Natural killer cell (primary cell): ENCODE data around the gene MUC16. TPM values are rescaled to one million over a fixed set of nuclear protein-coding genes. Genes with fewer than 3 reads are reported as not detected.

ENCODE experiments used
- ATAC-seq, 3 donors: fragments of 150-1000 bp in 2 of 3; fragments of 200-7000 bp in 1 of 3; cut with Tn5 transposase; 1 replicate in 1 of 3; 2 replicates in 2 of 3; pipeline ENCODE4 v1.10.0; 2021; ENCODE audit warnings: mild to moderate bottlenecking in 2 of 3, moderate library complexity in 2 of 3
- DNase-seq, 2 donors: peaks; one replicate each; pipeline versions ENCODE4 v3.0.0 to v3.0.0-alpha.2; 2013 to 2021; ENCODE audit warnings: mixed read lengths in 1 of 2
- H3K27ac ChIP-seq: one replicate; pipeline ENCODE4 v1.5.1; 2013; ENCODE audit warnings: mild to moderate bottlenecking, low read length
- H3K27me3 ChIP-seq: one replicate; pipeline ENCODE4 v1.6.1; 2013; ENCODE audit warnings: low read length; ENCODE audit not compliant: control insufficient read depth, insufficient read depth
- H3K36me3 ChIP-seq: one replicate; pipeline ENCODE4 v1.6.1; 2013; ENCODE audit warnings: low read length; ENCODE audit not compliant: control insufficient read depth, insufficient read depth
- H3K4me1 ChIP-seq: one replicate; pipeline ENCODE4 v1.6.1; 2013; ENCODE audit warnings: low read length; ENCODE audit not compliant: control insufficient read depth, insufficient read depth
- H3K4me3 ChIP-seq: one replicate; pipeline ENCODE4 v1.5.1; 2013; ENCODE audit warnings: low read length
- H3K9me3 ChIP-seq: one replicate; pipeline ENCODE4 v1.6.1; 2013; ENCODE audit warnings: low read length; ENCODE audit not compliant: control insufficient read depth, insufficient read depth
- H3K27ac Mint-ChIP-seq, 2 donors: one replicate each; pipeline ENCODE4 v1.8.0; 2022; ENCODE audit warnings: mild to moderate bottlenecking in 2 of 2, mixed read lengths in 2 of 2, moderate library complexity in 1 of 2
- H3K27me3 Mint-ChIP-seq, 2 donors: one replicate each; pipeline ENCODE4 v1.8.0; 2022; ENCODE audit warnings: low read depth in 2 of 2, mixed read lengths in 2 of 2
- H3K36me3 Mint-ChIP-seq: one replicate; pipeline ENCODE4 v1.8.0; 2022; ENCODE audit warnings: mixed read lengths
- H3K4me1 Mint-ChIP-seq, 2 donors: one replicate each; pipeline ENCODE4 v1.8.0; 2022; ENCODE audit warnings: mixed read lengths in 2 of 2
- H3K4me3 Mint-ChIP-seq: one replicate; pipeline ENCODE4 v1.8.0; 2022; ENCODE audit warnings: mild to moderate bottlenecking, moderate library complexity, mixed read lengths
- H3K9me3 Mint-ChIP-seq, 2 donors: one replicate each; pipeline ENCODE4 v1.8.0; 2022; ENCODE audit warnings: mixed read lengths in 2 of 2
- CTCF ChIP-seq: fragments of 200-600 bp; IDR thresholded peaks from one replicate; pipeline ENCODE4 v1.8.0; 2022; ENCODE audit warnings: antibody characterized with exemption
- WGBS: methylation state at CpG from one replicate; pipeline ENCODE4 v1.1.7; 2013; ENCODE audit warnings: missing lambda C conversion rate; ENCODE audit not compliant: insufficient coverage; 5-methylcytosine and 5-hydroxymethylcytosine counted together
- intact Hi-C: fragments of 100-400 bp; cut with micrococcal nuclease; formaldehyde crosslinking; loops from one replicate; pipeline ENCODE4 v1.14.2; 2022
- total RNA-seq, 4 donors: library from RNA; stranded (reverse); fragments of 120-200 nt in 1 of 4; gene quantifications; one replicate each; pipeline versions ENCODE4 v1.2.3 to v1.2.4, GENCODE V29; 2013 to 2022

MUC16 gene
- total RNA-seq, 3 donors from 2014 or later (not counting 1 experiment from before 2014, with no cell fraction given), result under 0.01 TPM; not detected in 2

GRCh38 chr19:9040131-9040530, 29.9 kb upstream of the MUC16 start:
- no peak for TF ChIP-seq CTCF

GRCh38 chr19:9039728-9040127, 29.5 kb upstream of the MUC16 start:
- 81% methylated on average over 5 of the region's 5 CpGs for WGBS
- Mint-ChIP-seq H3K27me3 (peaks cover 8 to 9% of the 10 kb centered on the region in 2 donors), H3K27ac (no peak overlapping the region), H3K36me3 (no peaks in the 10 kb centered on the region), H3K9me3 (no peaks in the 10 kb centered on the region), H3K4me1 (no peaks in the 10 kb centered on the region), H3K4me3 (no peak overlapping the region)
- ATAC-seq (no peak), DNase-seq (no peak)
- H3K27ac ChIP-seq, result no peak overlapping the region
- TF ChIP-seq CTCF, result no peak
- no peaks in the 10 kb centered on the region for H3K9me3 ChIP-seq
- H3K4me1 ChIP-seq, result no peaks in the 10 kb centered on the region
- H3K27me3 ChIP-seq, result no peaks in the 10 kb centered on the region
- no peak overlapping the region for H3K4me3 ChIP-seq
- no peaks in the 10 kb centered on the region for H3K36me3 ChIP-seq
- intact Hi-C loops, result no loop called here

More at GRCh38 chr19:9040131-9040530, 29.9 kb upstream of the MUC16 start:
- no peak overlapping the region for H3K27ac ChIP-seq
- 76% methylated on average over 9 of the region's 9 CpGs for WGBS
- H3K27me3 ChIP-seq, result no peaks in the 10 kb centered on the region
- Mint-ChIP-seq H3K4me3 (no peak overlapping the region), H3K36me3 (no peaks in the 10 kb centered on the region), H3K27me3 (peaks cover 8 to 9% of the 10 kb centered on the region in 2 donors), H3K4me1 (no peaks in the 10 kb centered on the region), H3K9me3 (no peaks in the 10 kb centered on the region), H3K27ac (no peak overlapping the region)
- DNase-seq (no peak), ATAC-seq (no peak)
- H3K4me1 ChIP-seq, result no peaks in the 10 kb centered on the region
- H3K36me3 ChIP-seq, result no peaks in the 10 kb centered on the region
- intact Hi-C loops, result no loop called here
- no peak overlapping the region for H3K4me3 ChIP-seq
- no peaks in the 10 kb centered on the region for H3K9me3 ChIP-seq

GRCh38 chr19:9037400-9038062, 27.3 kb upstream of the MUC16 start:
- Mint-ChIP-seq H3K27ac (no peak overlapping the region), H3K27me3 (peaks cover 6 to 9% of the 10 kb centered on the region in 2 donors), H3K4me1 (no peaks in the 10 kb centered on the region), H3K4me3 (no peak overlapping the region), H3K36me3 (no peaks in the 10 kb centered on the region), H3K9me3 (no peaks in the 10 kb centered on the region)
- intact Hi-C loops, result no loop called here
- DNase-seq (no peak), ATAC-seq (no peak)
- TF ChIP-seq CTCF, result no peak
- no peaks in the 10 kb centered on the region for H3K36me3 ChIP-seq
- H3K27me3 ChIP-seq, result no peaks in the 10 kb centered on the region
- no peaks in the 10 kb centered on the region for H3K4me1 ChIP-seq
- H3K9me3 ChIP-seq, result no peaks in the 10 kb centered on the region
- WGBS, result 84% methylated on average over 8 of the region's 8 CpGs
- no peak overlapping the region for H3K4me3 ChIP-seq
- no peak overlapping the region for H3K27ac ChIP-seq

GRCh38 chr19:9032136-9032631, 22.0 kb upstream of the MUC16 start:
- no peaks in the 10 kb centered on the region for H3K4me1 ChIP-seq
- no peaks in the 10 kb centered on the region for H3K36me3 Mint-ChIP-seq
- H3K9me3 Mint-ChIP-seq, result no peaks in the 10 kb centered on the region
- no peak for TF ChIP-seq CTCF
- 71% methylated on average over 5 of the region's 5 CpGs for WGBS
- H3K27me3 ChIP-seq, result no peaks in the 10 kb centered on the region
- no peak overlapping the region for H3K27ac ChIP-seq
- DNase-seq (no peak), ATAC-seq (no peak)
- no peak overlapping the region for H3K4me3 ChIP-seq
- H3K4me3 Mint-ChIP-seq, result no peak overlapping the region
- H3K27ac Mint-ChIP-seq, result no peak overlapping the region
- intact Hi-C loops, result no loop called here
- peaks cover 0 to 5% of the 10 kb centered on the region in 2 donors for H3K27me3 Mint-ChIP-seq
- H3K36me3 ChIP-seq, result no peaks in the 10 kb centered on the region
- no peaks in the 10 kb centered on the region for H3K4me1 Mint-ChIP-seq
- H3K9me3 ChIP-seq, result no peaks in the 10 kb centered on the region
